ENCODE measurements around the gene THRAP3. TPM values are rescaled to one million over a fixed set of nuclear protein-coding genes. Genes with fewer than 3 reads are reported as not detected.

Gene THRAP3
- total RNA-seq, 1 experiment from 2014 or later = 86.8 TPM

Other genes with a start within 250 kb of the THRAP3 start
- not detected in 2 replicates for gene TEKT2, start 140.3 kb upstream of the THRAP3 start, total RNA-seq (2022)
- gene ADPRS, start 135.6 kb upstream of the THRAP3 start, total RNA-seq (2022) = 17.5 and 19.3 TPM in 2 replicates
- 0.07 and 0.18 TPM in 2 replicates for gene COL8A2, start 99.2 kb upstream of the THRAP3 start, total RNA-seq (2022)
- 35.4 and 37.9 TPM in 2 replicates for gene TRAPPC3, start 75.0 kb upstream of the THRAP3 start, total RNA-seq (2022)
- 33.7 and 37.7 TPM in 2 replicates for gene MAP7D1, start 68.3 kb upstream of the THRAP3 start, total RNA-seq (2022)
- gene SH3D21, start 81.9 kb downstream of the THRAP3 start, total RNA-seq (2022) = 12.1 and 12.4 TPM in 2 replicates
- gene EVA1B, start 99.2 kb downstream of the THRAP3 start, total RNA-seq (2022) = 4.1 and 5.5 TPM in 2 replicates
- 26.7 and 29.7 TPM in 2 replicates for gene STK40, start 161.5 kb downstream of the THRAP3 start, total RNA-seq (2022)
- gene LSM10, start 173.5 kb downstream of the THRAP3 start, total RNA-seq (2022) = 19.6 and 20.7 TPM in 2 replicates
- 0.51 and 0.91 TPM in 2 replicates for gene OSCP1, start 226.0 kb downstream of the THRAP3 start, total RNA-seq (2022)
- gene MRPS15, start 239.9 kb downstream of the THRAP3 start, total RNA-seq (2022) = 70.2 and 77.0 TPM in 2 replicates

Measured in Caco-2 (cell line).